Measurements from ENCODE around the gene NEGR1. TPM values are rescaled to one million over a fixed set of nuclear protein-coding genes. Genes with fewer than 3 reads are reported as not detected.

Gene NEGR1
- total and polyA plus RNA-seq, 9 of the 15 experiments (the other 6 are each of a cell fraction or from before 2014, with no cell fraction given): not detected

DNA sequence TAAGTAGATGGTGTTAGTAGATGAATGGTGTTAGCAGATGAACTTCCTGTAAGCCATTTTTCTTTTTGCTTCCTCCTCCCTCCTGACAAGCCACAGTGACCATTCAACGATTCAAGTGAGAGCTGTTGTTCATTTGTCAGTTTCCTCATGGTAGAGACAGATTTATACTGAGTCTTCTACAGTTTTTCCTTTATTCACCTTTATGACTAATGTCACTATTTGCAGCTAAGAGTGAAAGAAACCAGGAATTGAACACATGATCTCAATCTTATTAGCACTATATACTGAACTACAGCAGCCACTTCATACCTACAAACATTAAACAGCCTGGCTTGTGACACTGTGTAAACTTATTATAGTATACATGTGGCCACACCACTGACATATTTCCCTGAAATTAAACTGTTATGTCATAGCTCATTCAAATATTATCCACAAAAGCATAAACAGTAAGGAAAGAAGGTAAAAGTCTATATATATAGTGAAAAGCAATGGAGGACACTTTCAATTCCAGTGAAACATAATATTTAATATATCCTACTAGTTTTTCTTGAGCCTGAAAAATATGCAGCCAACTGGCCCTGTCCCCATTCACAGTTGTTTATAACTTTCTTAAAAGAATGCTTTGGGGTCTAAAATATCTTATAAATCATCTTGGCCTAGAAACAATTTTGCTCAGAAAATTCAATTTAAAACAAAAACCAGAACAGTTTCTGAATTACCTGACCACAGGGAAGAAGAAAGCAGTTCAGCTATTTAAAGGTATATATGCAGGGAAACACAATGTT is 634.6 kb downstream of the NEGR1 start (continued):
- TF ChIP-seq, protein P1, sequence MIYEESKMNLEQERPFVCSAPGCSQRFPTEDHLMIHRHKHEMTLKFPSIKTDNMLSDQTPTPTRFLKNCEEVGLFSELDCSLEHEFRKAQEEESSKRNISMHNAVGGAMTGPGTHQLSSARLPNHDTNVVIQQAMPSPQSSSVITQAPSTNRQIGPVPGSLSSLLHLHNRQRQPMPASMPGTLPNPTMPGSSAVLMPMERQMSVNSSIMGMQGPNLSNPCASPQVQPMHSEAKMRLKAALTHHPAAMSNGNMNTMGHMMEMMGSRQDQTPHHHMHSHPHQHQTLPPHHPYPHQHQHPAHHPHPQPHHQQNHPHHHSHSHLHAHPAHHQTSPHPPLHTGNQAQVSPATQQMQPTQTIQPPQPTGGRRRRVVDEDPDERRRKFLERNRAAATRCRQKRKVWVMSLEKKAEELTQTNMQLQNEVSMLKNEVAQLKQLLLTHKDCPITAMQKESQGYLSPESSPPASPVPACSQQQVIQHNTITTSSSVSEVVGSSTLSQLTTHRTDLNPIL (CRISPR knock-in tag; IDR thresholded peaks at IDR 0.05): no peak
- TF ChIP-seq ZNF644 (tag; IDR thresholded peaks at IDR 0.05; ENCODE audit: low read depth): no peak
- no peak for TF ChIP-seq ZNF445 (CRISPR knock-in tag; IDR thresholded peaks at IDR 0.05; ENCODE audit: low read depth)
- no peak for TF ChIP-seq SMARCC2 (IDR thresholded peaks at IDR 0.05; ENCODE audit: low read depth)
- TF ChIP-seq DACH1 (IDR thresholded peaks at IDR 0.05; ENCODE audit: partially characterized antibody): no peak
- no peak for TF ChIP-seq PHB2 (IDR thresholded peaks at IDR 0.05; ENCODE audit: low read depth)

DNA sequence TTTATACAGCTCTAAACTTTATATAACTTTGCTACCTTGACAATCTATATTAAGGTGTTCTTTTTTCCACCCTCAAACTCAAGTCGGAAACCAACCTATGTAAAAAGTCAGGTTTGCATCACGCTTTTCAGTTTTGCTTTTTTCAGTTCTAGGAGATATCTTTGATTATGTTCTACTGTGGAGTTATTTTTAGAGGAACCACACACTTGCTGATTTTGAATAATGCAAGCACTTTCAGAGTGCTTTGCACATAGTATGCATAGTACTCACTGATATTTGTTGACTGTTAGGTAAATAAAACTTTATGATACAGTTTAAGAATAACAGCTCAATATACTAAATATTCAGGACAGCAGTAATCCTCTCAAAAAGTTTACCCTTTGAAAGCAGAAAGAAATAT is 637.3 kb downstream of the NEGR1 start:
- H3K4me1 ChIP-seq (replicated peaks in 1 of 2; ENCODE audit: control insufficient read depth in 2 of 2, insufficient read depth in 2 of 2, low read length in 2 of 2): no peaks in the 10 kb centered on the region
- H3K9ac ChIP-seq (ENCODE audit: insufficient read depth in 1 of 2, low read depth in 2 of 2, low read length in 2 of 2): no peak overlapping the region
- no peak overlapping the region for H3K4me3 ChIP-seq
- ChIA-PET POLR2A (no interaction called here), CTCF (ENCODE audit: low intra/inter-chr PET ratio) (no interaction called here)
- no peaks in the 10 kb centered on the region for H3K79me2 ChIP-seq (ENCODE audit: control insufficient read depth, insufficient read depth, low read length)
- H4K20me1 ChIP-seq (replicated peaks; ENCODE audit: control insufficient read depth, insufficient read depth, low read length): no peaks in the 10 kb centered on the region
- no peaks in the 10 kb centered on the region for H3K36me3 ChIP-seq (ENCODE audit: control insufficient read depth, insufficient read depth, low read length)
- intact Hi-C loops (cut with micrococcal nuclease) (no loop called here), in situ Hi-C loops (cut with MboI) (no loop called here)
- H2AFZ ChIP-seq (ENCODE audit: low read depth, low read length): no peak overlapping the region
- H3K9me1 ChIP-seq (ENCODE audit: control insufficient read depth, insufficient read depth, low read length): no peaks in the 10 kb centered on the region
- FAIRE-seq: no peak
- no peak overlapping the region for H3K4me2 ChIP-seq (ENCODE audit: insufficient read depth, low read length)
- ATAC-seq: no peak
- WGBS (ENCODE audit: insufficient coverage, low coverage, missing lambda C conversion rate): 4% methylated on average over 2 of the region's 2 CpGs
- no peaks in the 10 kb centered on the region; the same call in 1 of the 2 replicates for H3K9me3 ChIP-seq (replicated peaks; ENCODE audit: control insufficient read depth, insufficient read depth, low read depth, low read length)
- no peak overlapping the region for H3K27ac ChIP-seq (ENCODE audit: extremely low read depth, low read depth, low read length)
- H3K27me3 ChIP-seq (ENCODE audit: control insufficient read depth in 2 of 2, insufficient read depth in 2 of 2, low read length in 2 of 2): no peaks in the 10 kb centered on the region
- DNase-seq (ENCODE audit: extremely low read depth in 1 of 4, low spot score in 3 of 4): no peak
- BruUV-seq (replicated peaks): no TSS peak
- TF ChIP-seq ZNF695 (CRISPR knock-in tag; IDR thresholded peaks at IDR 0.05) (no peak), DACH1 (IDR thresholded peaks at IDR 0.05; ENCODE audit: partially characterized antibody) (no peak), MTF1 (CRISPR knock-in tag; IDR thresholded peaks at IDR 0.05; ENCODE audit: borderline replicate concordance) (no peak), MYC (IDR thresholded peaks at IDR 0.05; ENCODE audit: low read depth, low read length) (no peak), MYC (CRISPR knock-in tag; IDR thresholded peaks at IDR 0.05; ENCODE audit: borderline replicate concordance, low read depth) (no peak), ZNF77 (CRISPR knock-in tag; IDR thresholded peaks at IDR 0.05) (no peak), ZKSCAN3 (CRISPR knock-in tag; IDR thresholded peaks at IDR 0.05) (no peak), ZNF253 (CRISPR knock-in tag; conservative IDR thresholded peaks at IDR 0.05) (no peak)
- TF ChIP-seq, protein P2, sequence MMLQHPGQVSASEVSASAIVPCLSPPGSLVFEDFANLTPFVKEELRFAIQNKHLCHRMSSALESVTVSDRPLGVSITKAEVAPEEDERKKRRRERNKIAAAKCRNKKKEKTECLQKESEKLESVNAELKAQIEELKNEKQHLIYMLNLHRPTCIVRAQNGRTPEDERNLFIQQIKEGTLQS (IDR thresholded peaks at IDR 0.05): no peak
- TF ChIP-seq, protein P2 (CRISPR knock-in tag; conservative IDR thresholded peaks at IDR 0.05): no peak
- TF ChIP-seq, protein P3, sequence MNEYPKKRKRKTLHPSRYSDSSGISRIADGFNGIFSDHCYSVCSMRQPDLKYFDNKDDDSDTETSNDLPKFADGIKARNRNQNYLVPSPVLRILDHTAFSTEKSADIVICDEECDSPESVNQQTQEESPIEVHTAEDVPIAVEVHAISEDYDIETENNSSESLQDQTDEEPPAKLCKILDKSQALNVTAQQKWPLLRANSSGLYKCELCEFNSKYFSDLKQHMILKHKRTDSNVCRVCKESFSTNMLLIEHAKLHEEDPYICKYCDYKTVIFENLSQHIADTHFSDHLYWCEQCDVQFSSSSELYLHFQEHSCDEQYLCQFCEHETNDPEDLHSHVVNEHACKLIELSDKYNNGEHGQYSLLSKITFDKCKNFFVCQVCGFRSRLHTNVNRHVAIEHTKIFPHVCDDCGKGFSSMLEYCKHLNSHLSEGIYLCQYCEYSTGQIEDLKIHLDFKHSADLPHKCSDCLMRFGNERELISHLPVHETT (CRISPR knock-in tag; conservative IDR thresholded peaks at IDR 0.05 in 1 of 2, IDR thresholded peaks at IDR 0.05 in 1 of 2): no peak
